K562 (cell line): Measurements from ENCODE around the gene USP17L11. TPM values are rescaled to one million over a fixed set of nuclear protein-coding genes. Genes with fewer than 3 reads are reported as not detected.
"Not testable (repeated sequence)": the region's sequence is repeated elsewhere in the genome, so short reads cannot be mapped to it uniquely, and the experiment has no call there.

Experiments
- ATAC-seq: fragments of 200-7000 bp; cut with Tn5 transposase; 3 replicates; pipeline ENCODE4 v1.9.1; 2020; ENCODE audit warnings: moderate library complexity
- BruUV-seq: library from RNA; stranded (reverse); fragments of 400-500 nt; replicated peaks from 2 replicates; lab custom pipeline; 2021; lab: Mats Ljungman, UMichigan
- CTCF ChIA-PET: fragments of 300-600 bp; formaldehyde crosslinking; extraction: SDS; loops from one replicate; lab custom pipeline; 2021; ENCODE audit warnings: low intra/inter-chr PET ratio; lab: Yijun Ruan, JAX
- POLR2A ChIA-PET: fragments of 300-600, 350-650 bp; sonication (Branson Sonifier 250); formaldehyde crosslinking; extraction: SDS; loops from one replicate; lab custom pipeline; 2021; ENCODE audit warnings: antibody characterized with exemption, inconsistent platforms; lab: Yijun Ruan, JAX
- DNase-seq, 4 experiments: peaks; one replicate each; pipeline versions ENCODE4 v3.0.0 to v3.0.0-alpha.2; 2011 to 2018; ENCODE audit warnings: low spot score in 3 of 4, mixed read lengths in 3 of 4; ENCODE audit errors: extremely low read depth in 1 of 4
- FAIRE-seq: peaks from 2 replicates; lab custom pipeline; 2011; peaks lifted over from hg19 to GRCh38; lab: Jason Lieb, UNC
- H2AFZ ChIP-seq: 2 replicates; pipeline ENCODE4 v1.6.0; 2011; ENCODE audit warnings: low read depth, low read length, control low read depth, inconsistent platforms
- H3K27ac ChIP-seq: fragments of 200-600 bp; 3 replicates; pipeline ENCODE4 v1.8.0; 2011; ENCODE audit warnings: low read depth, mild to moderate bottlenecking, control low read depth, inconsistent platforms, low read length, moderate library complexity, mixed read lengths; ENCODE audit errors: extremely low read depth
- H3K27me3 ChIP-seq, 2 experiments: fragments of 300-600 bp in 1 of 2; 2 replicates in 1 of 2; 3 replicates in 1 of 2; pipeline versions ENCODE4 v1.6.0 to v1.8.0; 2011; ENCODE audit warnings: inconsistent platforms in 2 of 2, low read length in 2 of 2, mild to moderate bottlenecking in 1 of 2, mixed read lengths in 1 of 2, moderate library complexity in 1 of 2; ENCODE audit not compliant: control insufficient read depth in 2 of 2, insufficient read depth in 2 of 2
- H3K36me3 ChIP-seq: fragments of 300-600 bp; 3 replicates; pipeline ENCODE4 v1.8.0; 2011; ENCODE audit warnings: mild to moderate bottlenecking, low read length, inconsistent platforms; ENCODE audit not compliant: control insufficient read depth, insufficient read depth
- H3K4me1 ChIP-seq, 2 experiments: fragments of 200-600 bp in 1 of 2; replicated peaks in 1 of 2; 2 replicates in 1 of 2; 3 replicates in 1 of 2; pipeline versions ENCODE4 v1.5.1 to v1.8.0; 2011; ENCODE audit warnings: inconsistent platforms in 2 of 2, low read length in 2 of 2, mild to moderate bottlenecking in 1 of 2, mixed read lengths in 1 of 2, moderate library complexity in 1 of 2; ENCODE audit not compliant: control insufficient read depth in 2 of 2, insufficient read depth in 2 of 2
- H3K4me2 ChIP-seq: 2 replicates; pipeline ENCODE4 v1.6.1; 2011; ENCODE audit warnings: low read length, control low read depth, inconsistent platforms, mixed read lengths; ENCODE audit not compliant: insufficient read depth
- H3K4me3 ChIP-seq: fragments of 200-600 bp; sonication (generic), shearing (Covaris generic); 2 replicates; pipeline ENCODE4 v1.5.1; 2016; ENCODE audit warnings: control low read depth, inconsistent platforms
- H3K79me2 ChIP-seq: fragments of 200-600 bp; 3 replicates; pipeline ENCODE4 v1.8.0; 2011; ENCODE audit warnings: low read length, inconsistent platforms; ENCODE audit not compliant: control insufficient read depth, insufficient read depth
- H3K9ac ChIP-seq, 2 experiments: 2 replicates each; pipeline versions ENCODE4 v1.6.0 to v1.6.1; 2011; ENCODE audit warnings: low read depth in 2 of 2, low read length in 2 of 2, control low read depth in 1 of 2, inconsistent platforms in 1 of 2, mild to moderate bottlenecking in 1 of 2, mixed read lengths in 1 of 2; ENCODE audit not compliant: insufficient read depth in 1 of 2
- H3K9me1 ChIP-seq: one replicate; pipeline ENCODE4 v1.6.0; 2011; ENCODE audit warnings: inconsistent platforms, mild to moderate bottlenecking, low read length, moderate library complexity; ENCODE audit not compliant: control insufficient read depth, insufficient read depth
- H3K9me3 ChIP-seq: replicated peaks from 2 replicates; pipeline ENCODE4 v1.5.1; 2011; ENCODE audit warnings: low read depth, low read length, inconsistent platforms; ENCODE audit not compliant: control insufficient read depth, insufficient read depth
- H4K20me1 ChIP-seq: replicated peaks from 2 replicates; pipeline ENCODE4 v1.6.1; 2011; ENCODE audit warnings: low read length, inconsistent platforms, mixed read lengths; ENCODE audit not compliant: control insufficient read depth, insufficient read depth
- WGBS: fragments of 100-300 bp; shearing (Covaris generic); methylation state at CpG from one replicate; pipeline ENCODE4 v1.1.6; 2016; ENCODE audit warnings: low coverage, mixed read lengths; ENCODE audit not compliant: insufficient coverage; ENCODE audit errors: missing lambda C conversion rate; 5-methylcytosine and 5-hydroxymethylcytosine counted together
- in situ Hi-C: fragments of 300-500 bp; cut with MboI; formaldehyde crosslinking; loops from 4 replicates; pipeline ENCODE4 v1.15.0; 2018; ENCODE audit warnings: inconsistent platforms, mixed read lengths
- intact Hi-C: fragments of 100-400 bp; cut with micrococcal nuclease; formaldehyde crosslinking; loops from 2 replicates; pipeline ENCODE4 v1.14.2; 2022
- polyA plus RNA-seq, 8 experiments: library from polyadenylated mRNA; depleted of rRNA in 4 of 8; stranded (reverse) in 5 of 8; unstranded in 3 of 8; fragments of >200 nt; fragmentation: Nextera tagmentation in 2 of 8; fragmentation: Illumina TruSeq in 1 of 8; extraction: Ambion mirVana in 2 of 8; extraction: Trizol in 1 of 8; gene quantifications; 2 replicates each; pipeline versions ENCODE4 v1.2.1 to v1.2.3, GENCODE V29; 2011 to 2014; ENCODE audit warnings: inconsistent platforms in 1 of 8, missing spikeins in 1 of 8
- total RNA-seq, 7 experiments: library from RNA; depleted of rRNA in 6 of 7; stranded (reverse); fragments of >200 nt in 6 of 7; fragmentation: Illumina TruSeq in 2 of 7; extraction: Trizol in 2 of 7; gene quantifications; 2 replicates each; pipeline versions ENCODE4 v1.2.1 to v1.2.3, GENCODE V29; 2011 to 2021; ENCODE audit warnings: low replicate concordance in 1 of 7

Gene USP17L11
- total and polyA plus RNA-seq, 9 of the 15 experiments (the other 6 are each of a cell fraction or from before 2014, with no cell fraction given) = not detected

GRCh38 chr4:9210357-9210756, 4.8 kb upstream of the USP17L11 start, which contains the start of gene USP17L10:
Gene USP17L10 (plus strand): TSS chr4:9210657. CDS start chr4:9210657, 0 bp downstream.
- H4K20me1 ChIP-seq, H3K27ac ChIP-seq, POLR2A ChIA-PET, H3K4me1 ChIP-seq, CTCF ChIA-PET, H3K9me3 ChIP-seq, H3K4me2 ChIP-seq, FAIRE-seq, H3K27me3 ChIP-seq, DNase-seq, ATAC-seq, intact Hi-C loops, H2AFZ ChIP-seq, in situ Hi-C loops, H3K36me3 ChIP-seq, H3K9ac ChIP-seq, H3K9me1 ChIP-seq, H3K79me2 ChIP-seq, BruUV-seq, H3K4me3 ChIP-seq: not testable (repeated sequence)
- WGBS = no CpG with 5 or more reads among the region's 13 CpGs

GRCh38 chr4:9214701-9215100, 504 bp upstream of the USP17L11 start:
- not testable (repeated sequence) for BruUV-seq

GRCh38 chr4:9219852-9220251, 4.6 kb downstream of the USP17L11 start, which contains the start of gene USP17L12:
Gene USP17L12 (plus strand): TSS chr4:9220152. CDS start chr4:9220152, 0 bp downstream.
- ATAC-seq = not testable (repeated sequence)

More at GRCh38 chr4:9214701-9215100, 504 bp upstream of the USP17L11 start:
- DNase-seq, FAIRE-seq, H3K9me1 ChIP-seq, ATAC-seq, intact Hi-C loops, in situ Hi-C loops, H3K9ac ChIP-seq, H3K79me2 ChIP-seq, H3K4me2 ChIP-seq, H3K4me3 ChIP-seq, H3K9me3 ChIP-seq, H3K27me3 ChIP-seq, H4K20me1 ChIP-seq, H2AFZ ChIP-seq, CTCF ChIA-PET, POLR2A ChIA-PET, H3K4me1 ChIP-seq, H3K27ac ChIP-seq, H3K36me3 ChIP-seq: not testable (repeated sequence)
- under 1% methylated on average over 8 of the region's 14 CpGs for WGBS

GRCh38 chr4:9224596-9224995, 9.4 kb downstream of the USP17L11 start, which contains the start of gene USP17L13:
Gene USP17L13 (plus strand): TSS chr4:9224896. CDS start chr4:9224896, 0 bp downstream.
- H2AFZ ChIP-seq, DNase-seq, H3K9me3 ChIP-seq, H3K4me3 ChIP-seq, H3K27me3 ChIP-seq, H3K27ac ChIP-seq, CTCF ChIA-PET, H3K36me3 ChIP-seq, FAIRE-seq, H3K4me1 ChIP-seq, H3K9me1 ChIP-seq, POLR2A ChIA-PET, H3K9ac ChIP-seq, H3K79me2 ChIP-seq, H4K20me1 ChIP-seq, ATAC-seq, H3K4me2 ChIP-seq, intact Hi-C loops, BruUV-seq: not testable (repeated sequence)
- in situ Hi-C loops = loop anchor here (10.0 kb wide), 1 partner anchor 70 kb away; no protein-coding TSS in a partner anchor
- no CpG with 5 or more reads among the region's 14 CpGs for WGBS

More at GRCh38 chr4:9219852-9220251, 4.6 kb downstream of the USP17L11 start, which contains the start of gene USP17L12:
- H3K4me1 ChIP-seq, DNase-seq, H3K9ac ChIP-seq, H3K36me3 ChIP-seq, H3K27ac ChIP-seq, H3K4me2 ChIP-seq, FAIRE-seq, intact Hi-C loops, BruUV-seq, H3K27me3 ChIP-seq, H3K9me1 ChIP-seq, H4K20me1 ChIP-seq, H3K9me3 ChIP-seq, CTCF ChIA-PET, H3K79me2 ChIP-seq, H3K4me3 ChIP-seq, H2AFZ ChIP-seq, POLR2A ChIA-PET: not testable (repeated sequence)
- no CpG with 5 or more reads among the region's 13 CpGs for WGBS
- in situ Hi-C loops = loop anchor here (10.0 kb wide), 1 partner anchor 65 kb away; no protein-coding TSS in a partner anchor
